HepG2 (cell line): ENCODE measurements around the gene DAD1. TPM values are rescaled to one million over a fixed set of nuclear protein-coding genes. Genes with fewer than 3 reads are reported as not detected.

Experiments
- GATA4 ChIP-seq: sonication (generic); IDR thresholded peaks from 2 replicates; pipeline ENCODE4 v1.6.1; 2016; ENCODE audit warnings: antibody characterized with exemption, low read depth, borderline replicate concordance
- GPN1 ChIP-seq: sonication (generic); formaldehyde crosslinking; IDR thresholded peaks from 2 replicates; pipeline ENCODE4 v1.5.1; 2020; ENCODE audit warnings: missing genetic modification reagents, borderline replicate concordance
- HOXA9 ChIP-seq: sonication (generic); formaldehyde crosslinking; IDR thresholded peaks from 2 replicates; pipeline ENCODE4 v1.8.1; 2022; ENCODE audit warnings: missing genetic modification reagents, mild to moderate bottlenecking, moderate library complexity, borderline replicate concordance
- NCOR1 ChIP-seq: fragments of 200-600 bp; sonication (generic); IDR thresholded peaks from 2 replicates; pipeline ENCODE4 v1.7.0; 2017; ENCODE audit warnings: antibody characterized with exemption, low read length, borderline replicate concordance
- NPAS2 ChIP-seq: sonication (generic); formaldehyde crosslinking; IDR thresholded peaks from 2 replicates; pipeline ENCODE4 v1.8.0; 2022; ENCODE audit warnings: mild to moderate bottlenecking, missing genetic modification reagents, borderline replicate concordance
- NR2C2 ChIP-seq: sonication (generic); formaldehyde crosslinking; IDR thresholded peaks from 2 replicates; pipeline ENCODE4 v1.4.0; 2020; ENCODE audit warnings: missing genetic modification reagents, mild to moderate bottlenecking, moderate library complexity, borderline replicate concordance
- RFXANK ChIP-seq: IDR thresholded peaks from 2 replicates; pipeline ENCODE4 v1.6.1; 2016
- SIX1 ChIP-seq: sonication (generic); formaldehyde crosslinking; IDR thresholded peaks from 2 replicates; pipeline ENCODE4 v1.4.0; 2020; ENCODE audit warnings: missing genetic modification reagents, borderline replicate concordance
- SIX4 ChIP-seq: sonication (generic); formaldehyde crosslinking; IDR thresholded peaks from 2 replicates; pipeline ENCODE4 v1.4.0; 2020; ENCODE audit warnings: missing genetic modification reagents
- SRY ChIP-seq: sonication (generic); formaldehyde crosslinking; IDR thresholded peaks from 2 replicates; pipeline ENCODE4 v1.8.0; 2022; ENCODE audit warnings: mild to moderate bottlenecking, missing genetic modification reagents
- ZBTB20 ChIP-seq: sonication (generic); formaldehyde crosslinking; IDR thresholded peaks from 2 replicates; pipeline ENCODE4 v1.8.1; 2023; ENCODE audit warnings: missing genetic modification reagents, low read depth, mild to moderate bottlenecking, borderline replicate concordance
- ZNF10 ChIP-seq: sonication (generic); formaldehyde crosslinking; IDR thresholded peaks from 2 replicates; pipeline ENCODE4 v1.4.0; 2020; ENCODE audit warnings: mild to moderate bottlenecking, low read depth, missing genetic modification reagents, borderline replicate concordance
- ZNF343 ChIP-seq: sonication (generic); formaldehyde crosslinking; IDR thresholded peaks from 2 replicates; pipeline ENCODE4 v1.4.0; 2020; ENCODE audit warnings: mild to moderate bottlenecking, missing genetic modification reagents
- ZNF614 ChIP-seq: IDR thresholded peaks from 2 replicates; pipeline ENCODE4 v1.6.1; 2018; ENCODE audit warnings: missing biosample characterization, missing genetic modification reagents, inconsistent platforms, borderline replicate concordance
- polyA plus RNA-seq, 8 experiments: library from polyadenylated mRNA; depleted of rRNA in 3 of 8; stranded (reverse) in 7 of 8; unstranded in 1 of 8; fragments of >200 nt; fragmentation: Illumina TruSeq in 4 of 8; extraction: Trizol in 4 of 8; gene quantifications; 2 replicates each; pipeline versions ENCODE4 v1.2.1 to v1.2.3, GENCODE V29; 2011 to 2016; ENCODE audit warnings: low read depth in 4 of 8, missing spikeins in 1 of 8, mixed read lengths in 1 of 8; ENCODE audit not compliant: insufficient read depth in 1 of 8
- total RNA-seq, 5 experiments: library from RNA; depleted of rRNA; stranded (reverse); fragments of >200 nt; fragmentation: Illumina TruSeq; extraction: Trizol; gene quantifications; 2 replicates each; pipeline ENCODE4 v1.2.3, GENCODE V29; 2016; ENCODE audit warnings: low read depth in 1 of 5
- TF ChIP-seq, protein P1 (sequence below): sonication (generic); formaldehyde crosslinking; conservative IDR thresholded peaks from 2 replicates; pipeline ENCODE4 v1.8.0; 2022; ENCODE audit warnings: missing genetic modification reagents
- TF ChIP-seq, protein P2 (sequence below): sonication (generic); formaldehyde crosslinking; IDR thresholded peaks from 2 replicates; pipeline ENCODE4 v1.4.0; 2020; ENCODE audit warnings: missing genetic modification reagents, borderline replicate concordance
- TF ChIP-seq, protein P3 (sequence below): sonication (generic); formaldehyde crosslinking; IDR thresholded peaks from 2 replicates; pipeline ENCODE4 v1.4.0; 2020; ENCODE audit warnings: missing genetic modification reagents
- TF ChIP-seq, protein P4 (sequence below): sonication (generic); formaldehyde crosslinking; IDR thresholded peaks from 2 replicates; pipeline ENCODE4 v1.5.0; 2020; ENCODE audit warnings: mild to moderate bottlenecking, missing genetic modification reagents

Gene DAD1
- total and polyA plus RNA-seq, 2 of the 13 experiments (the other 11 are each of a cell fraction or from before 2014, with no cell fraction given): 558 to 626 TPM

DNA sequence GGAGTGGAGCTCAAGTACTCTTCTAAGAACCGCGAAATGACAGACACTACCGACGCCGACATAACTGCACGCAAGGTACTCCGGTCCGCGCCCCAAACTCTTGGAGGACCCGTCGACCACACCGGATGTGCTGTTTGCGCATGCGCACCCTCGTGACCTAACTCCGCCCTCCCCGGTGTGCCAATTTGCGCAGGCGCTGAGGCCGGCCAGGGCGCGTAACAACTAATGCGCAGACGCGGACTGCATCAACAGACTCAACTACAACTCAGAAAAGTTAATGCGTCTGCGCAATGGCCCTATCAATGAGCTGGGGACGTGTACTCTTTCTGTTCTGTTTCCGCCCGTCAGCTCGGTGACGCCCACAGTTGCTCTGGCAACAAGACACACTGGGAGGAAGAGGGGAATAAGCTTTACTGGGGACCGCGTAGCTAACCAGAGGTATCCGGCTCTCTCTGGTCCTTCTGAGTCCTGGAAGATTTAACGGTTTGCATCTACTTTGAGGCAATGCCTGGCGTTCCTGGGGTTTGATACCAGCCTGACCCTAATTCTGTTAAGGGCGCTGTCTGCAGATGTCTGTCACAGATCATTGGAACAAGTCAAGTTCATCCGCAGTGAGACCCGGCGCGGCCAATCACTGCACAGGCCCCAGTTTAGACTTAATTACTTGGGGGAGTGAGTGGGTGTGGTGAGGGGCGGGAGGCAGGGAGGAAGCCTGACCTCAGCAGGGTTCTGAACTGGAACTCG, at the start of gene DAD1 (continued):
- TF ChIP-seq ZNF10 (CRISPR knock-in tag) (no peak), ZNF614 (peak; percentile 97; the same call in 1 of the 2 replicates), SRY (peak; percentile 93; the same call in 1 of the 2 replicates), ZBTB20 (CRISPR knock-in tag) (peak; percentile 73; the same call in 1 of the 2 replicates), ZNF343 (CRISPR knock-in tag) (peak; percentile 76; the same call in 1 of the 2 replicates), NR2C2 (CRISPR knock-in tag) (peak; percentile 88), NPAS2 (CRISPR knock-in tag) (no peak), GPN1 (0 out of 2 replicates have a peak, but pooled peaks have one; percentile 76), SIX1 (CRISPR knock-in tag) (peak; percentile 42; the same call in 1 of the 2 replicates), RFXANK (CRISPR knock-in tag) (peak; percentile 94; the same call in 1 of the 2 replicates), HOXA9 (no peak), SIX4 (CRISPR knock-in tag) (peak; percentile 14; the same call in 1 of the 2 replicates), NCOR1 (peak; percentile 63; the same call in 1 of the 2 replicates), GATA4 (0 out of 2 replicates have a peak, but pooled peaks have one; percentile 35)
- TF ChIP-seq, protein P1, sequence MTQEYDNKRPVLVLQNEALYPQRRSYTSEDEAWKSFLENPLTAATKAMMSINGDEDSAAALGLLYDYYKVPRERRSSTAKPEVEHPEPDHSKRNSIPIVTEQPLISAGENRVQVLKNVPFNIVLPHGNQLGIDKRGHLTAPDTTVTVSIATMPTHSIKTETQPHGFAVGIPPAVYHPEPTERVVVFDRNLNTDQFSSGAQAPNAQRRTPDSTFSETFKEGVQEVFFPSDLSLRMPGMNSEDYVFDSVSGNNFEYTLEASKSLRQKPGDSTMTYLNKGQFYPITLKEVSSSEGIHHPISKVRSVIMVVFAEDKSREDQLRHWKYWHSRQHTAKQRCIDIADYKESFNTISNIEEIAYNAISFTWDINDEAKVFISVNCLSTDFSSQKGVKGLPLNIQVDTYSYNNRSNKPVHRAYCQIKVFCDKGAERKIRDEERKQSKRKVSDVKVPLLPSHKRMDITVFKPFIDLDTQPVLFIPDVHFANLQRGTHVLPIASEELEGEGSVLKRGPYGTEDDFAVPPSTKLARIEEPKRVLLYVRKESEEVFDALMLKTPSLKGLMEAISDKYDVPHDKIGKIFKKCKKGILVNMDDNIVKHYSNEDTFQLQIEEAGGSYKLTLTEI (CRISPR knock-in tag): no peak
- TF ChIP-seq, protein P2, sequence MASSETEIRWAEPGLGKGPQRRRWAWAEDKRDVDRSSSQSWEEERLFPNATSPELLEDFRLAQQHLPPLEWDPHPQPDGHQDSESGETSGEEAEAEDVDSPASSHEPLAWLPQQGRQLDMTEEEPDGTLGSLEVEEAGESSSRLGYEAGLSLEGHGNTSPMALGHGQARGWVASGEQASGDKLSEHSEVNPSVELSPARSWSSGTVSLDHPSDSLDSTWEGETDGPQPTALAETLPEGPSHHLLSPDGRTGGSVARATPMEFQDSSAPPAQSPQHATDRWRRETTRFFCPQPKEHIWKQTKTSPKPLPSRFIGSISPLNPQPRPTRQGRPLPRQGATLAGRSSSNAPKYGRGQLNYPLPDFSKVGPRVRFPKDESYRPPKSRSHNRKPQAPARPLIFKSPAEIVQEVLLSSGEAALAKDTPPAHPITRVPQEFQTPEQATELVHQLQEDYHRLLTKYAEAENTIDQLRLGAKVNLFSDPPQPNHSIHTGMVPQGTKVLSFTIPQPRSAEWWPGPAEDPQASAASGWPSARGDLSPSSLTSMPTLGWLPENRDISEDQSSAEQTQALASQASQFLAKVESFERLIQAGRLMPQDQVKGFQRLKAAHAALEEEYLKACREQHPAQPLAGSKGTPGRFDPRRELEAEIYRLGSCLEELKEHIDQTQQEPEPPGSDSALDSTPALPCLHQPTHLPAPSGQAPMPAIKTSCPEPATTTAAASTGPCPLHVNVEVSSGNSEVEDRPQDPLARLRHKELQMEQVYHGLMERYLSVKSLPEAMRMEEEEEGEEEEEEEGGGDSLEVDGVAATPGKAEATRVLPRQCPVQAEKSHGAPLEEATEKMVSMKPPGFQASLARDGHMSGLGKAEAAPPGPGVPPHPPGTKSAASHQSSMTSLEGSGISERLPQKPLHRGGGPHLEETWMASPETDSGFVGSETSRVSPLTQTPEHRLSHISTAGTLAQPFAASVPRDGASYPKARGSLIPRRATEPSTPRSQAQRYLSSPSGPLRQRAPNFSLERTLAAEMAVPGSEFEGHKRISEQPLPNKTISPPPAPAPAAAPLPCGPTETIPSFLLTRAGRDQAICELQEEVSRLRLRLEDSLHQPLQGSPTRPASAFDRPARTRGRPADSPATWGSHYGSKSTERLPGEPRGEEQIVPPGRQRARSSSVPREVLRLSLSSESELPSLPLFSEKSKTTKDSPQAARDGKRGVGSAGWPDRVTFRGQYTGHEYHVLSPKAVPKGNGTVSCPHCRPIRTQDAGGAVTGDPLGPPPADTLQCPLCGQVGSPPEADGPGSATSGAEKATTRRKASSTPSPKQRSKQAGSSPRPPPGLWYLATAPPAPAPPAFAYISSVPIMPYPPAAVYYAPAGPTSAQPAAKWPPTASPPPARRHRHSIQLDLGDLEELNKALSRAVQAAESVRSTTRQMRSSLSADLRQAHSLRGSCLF (CRISPR knock-in tag): no peak
- TF ChIP-seq, protein P3, sequence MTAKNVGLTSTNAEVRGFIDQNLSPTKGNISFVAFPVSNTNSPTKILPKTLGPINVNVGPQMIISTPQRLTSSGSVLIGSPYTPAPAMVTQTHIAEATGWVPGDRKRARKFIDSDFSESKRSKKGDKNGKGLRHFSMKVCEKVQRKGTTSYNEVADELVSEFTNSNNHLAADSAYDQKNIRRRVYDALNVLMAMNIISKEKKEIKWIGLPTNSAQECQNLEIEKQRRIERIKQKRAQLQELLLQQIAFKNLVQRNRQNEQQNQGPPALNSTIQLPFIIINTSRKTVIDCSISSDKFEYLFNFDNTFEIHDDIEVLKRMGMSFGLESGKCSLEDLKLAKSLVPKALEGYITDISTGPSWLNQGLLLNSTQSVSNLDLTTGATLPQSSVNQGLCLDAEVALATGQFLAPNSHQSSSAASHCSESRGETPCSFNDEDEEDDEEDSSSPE (CRISPR knock-in tag): peak; percentile 56
- TF ChIP-seq, protein P4, sequence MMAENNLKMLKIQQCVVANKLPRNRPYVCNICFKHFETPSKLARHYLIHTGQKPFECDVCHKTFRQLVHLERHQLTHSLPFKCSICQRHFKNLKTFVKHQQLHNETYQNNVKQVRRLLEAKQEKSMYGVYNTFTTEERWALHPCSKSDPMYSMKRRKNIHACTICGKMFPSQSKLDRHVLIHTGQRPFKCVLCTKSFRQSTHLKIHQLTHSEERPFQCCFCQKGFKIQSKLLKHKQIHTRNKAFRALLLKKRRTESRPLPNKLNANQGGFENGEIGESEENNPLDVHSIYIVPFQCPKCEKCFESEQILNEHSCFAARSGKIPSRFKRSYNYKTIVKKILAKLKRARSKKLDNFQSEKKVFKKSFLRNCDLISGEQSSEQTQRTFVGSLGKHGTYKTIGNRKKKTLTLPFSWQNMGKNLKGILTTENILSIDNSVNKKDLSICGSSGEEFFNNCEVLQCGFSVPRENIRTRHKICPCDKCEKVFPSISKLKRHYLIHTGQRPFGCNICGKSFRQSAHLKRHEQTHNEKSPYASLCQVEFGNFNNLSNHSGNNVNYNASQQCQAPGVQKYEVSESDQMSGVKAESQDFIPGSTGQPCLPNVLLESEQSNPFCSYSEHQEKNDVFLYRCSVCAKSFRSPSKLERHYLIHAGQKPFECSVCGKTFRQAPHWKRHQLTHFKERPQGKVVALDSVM (CRISPR knock-in tag): no peak; the same call in 1 of the 2 replicates
